Stimulated activated CD4-positive, alpha-beta T cell treated with anti-CD3 and anti-CD28 coated beads, Interleukin-2, amount 100 ng/mL, for 48 hours (primary cell): ENCODE results near the gene RPA1.
"Not testable (repeated sequence)": the region's sequence is repeated elsewhere in the genome, so short reads cannot be mapped to it uniquely, and the experiment has no call there.

Source experiments
- DNase-seq, 2 donors: peaks; one replicate each; pipeline ENCODE4 v3.0.0-alpha.2; 2020

RPA1 gene

GRCh38 chr17:1820528-1821252, 9.1 kb upstream of the RPA1 start:
- DNase-seq = no peak

GRCh38 chr17:1829216-1829591, 601 bp upstream of the RPA1 start:
- no peak for DNase-seq

GRCh38 chr17:1830288-1830687, 483 bp downstream of the RPA1 start:
- DNase-seq = peak in 1 of 2 donors; percentile 6

- DNase-seq = peak; percentile 20 to 26
Measured at GRCh38 chr17:1834380-1835149, 4.8 kb downstream of the RPA1 start.

GRCh38 chr17:1839516-1839915, 9.7 kb downstream of the RPA1 start:
- DNase-seq = no peak

- no peak for DNase-seq
Measured at GRCh38 chr17:1843947-1844346, 14.1 kb downstream of the RPA1 start.

- DNase-seq = no peak
Measured at GRCh38 chr17:1847191-1847590, 17.4 kb downstream of the RPA1 start.

- no peak for DNase-seq
Measured at GRCh38 chr17:1852327-1852726, 22.5 kb downstream of the RPA1 start.

GRCh38 chr17:1853698-1854097, 23.9 kb downstream of the RPA1 start:
- no peak for DNase-seq

GRCh38 chr17:1856462-1856861, 26.7 kb downstream of the RPA1 start:
- DNase-seq = not testable (repeated sequence)

GRCh38 chr17:1860978-1861377, 31.2 kb downstream of the RPA1 start:
- no peak for DNase-seq

- no peak for DNase-seq
Measured at GRCh38 chr17:1861391-1862010, 31.7 kb downstream of the RPA1 start.

- peak; percentile 48 for DNase-seq
Measured at GRCh38 chr17:1865252-1866037, 35.6 kb downstream of the RPA1 start.

- no peak for DNase-seq
Measured at GRCh38 chr17:1867307-1867706, 37.5 kb downstream of the RPA1 start.

GRCh38 chr17:1868090-1868489, 38.3 kb downstream of the RPA1 start:
- DNase-seq = no peak

- DNase-seq = no peak
Measured at GRCh38 chr17:1870592-1870991, 40.8 kb downstream of the RPA1 start.

GRCh38 chr17:1871756-1872155, 42.0 kb downstream of the RPA1 start:
- DNase-seq = no peak

- DNase-seq = no peak
Measured at GRCh38 chr17:1872254-1872653, 42.4 kb downstream of the RPA1 start.

GRCh38 chr17:1872976-1873375, 43.2 kb downstream of the RPA1 start:
- no peak for DNase-seq

GRCh38 chr17:1873418-1873817, 43.6 kb downstream of the RPA1 start:
- no peak for DNase-seq

- DNase-seq = no peak
Measured at GRCh38 chr17:1875597-1875996, 45.8 kb downstream of the RPA1 start.

GRCh38 chr17:1878419-1879121, 48.8 kb downstream of the RPA1 start:
- no peak for DNase-seq
